Measurements from ENCODE around the gene CERS5.
"Not testable (repeated sequence)": the region's sequence is repeated elsewhere in the genome, so short reads cannot be mapped to it uniquely, and the experiment has no call there.

Gene CERS5

DNA sequence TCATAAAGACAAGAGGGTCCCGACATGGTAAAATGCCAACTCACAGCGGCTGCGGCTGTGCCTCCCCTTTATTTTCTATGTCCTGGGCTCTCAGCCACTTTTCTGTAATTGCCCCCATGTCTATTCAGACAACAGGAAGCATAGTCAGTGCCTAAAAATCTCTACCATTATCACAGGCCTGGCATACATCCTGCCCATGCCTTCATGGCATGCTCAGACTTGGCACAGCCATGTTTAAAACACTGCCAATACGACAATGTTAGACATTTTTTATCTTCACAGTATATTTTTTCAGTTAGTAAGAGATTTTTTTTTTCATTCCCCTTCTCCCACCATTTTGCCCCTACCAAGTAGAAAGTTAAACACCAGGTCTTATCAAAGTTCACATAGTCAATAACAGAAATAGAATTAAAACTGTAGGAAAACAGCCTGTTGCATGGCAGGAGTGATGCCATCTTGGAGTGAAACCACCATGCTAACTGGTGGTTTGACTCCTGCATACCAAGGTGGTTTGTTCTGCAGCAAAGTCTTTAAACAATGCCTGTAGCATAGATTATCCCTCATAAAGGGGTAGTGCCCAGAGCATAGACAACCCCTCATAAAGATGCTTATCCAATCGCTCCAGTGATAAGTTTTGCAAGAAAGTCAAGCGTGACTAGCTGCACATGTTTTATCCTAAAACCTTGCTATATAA is 18.9 kb upstream of the CERS5 start:
- DNase-seq = no peak

GRCh38 chr12:50185301-50185895 is 18.2 kb upstream of the CERS5 start:
- DNase-seq = no peak

DNA sequence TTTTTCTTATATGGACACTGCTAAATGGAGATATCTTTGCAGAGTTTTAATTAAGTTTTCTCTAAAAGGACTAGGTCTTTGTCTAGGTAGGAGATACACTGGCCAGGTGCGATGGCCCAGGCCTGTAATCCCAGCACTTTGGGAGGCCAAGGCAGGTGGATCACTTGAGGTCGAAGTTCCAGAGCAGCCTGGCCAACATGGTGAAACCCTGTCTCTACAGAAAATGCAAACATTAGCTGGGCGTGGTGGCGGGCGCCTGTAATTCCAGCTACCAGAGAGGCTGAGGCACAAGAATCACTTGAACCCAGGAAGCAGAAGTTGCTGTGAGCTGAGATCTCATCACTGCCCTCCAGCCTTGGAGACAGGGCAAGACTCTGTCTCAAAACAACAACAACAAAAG is 17.1 kb upstream of the CERS5 start:
- DNase-seq = no peak

- DNase-seq = no peak
Observed at GRCh38 chr12:50182461-50182860, 15.3 kb upstream of the CERS5 start.

GRCh38 chr12:50181691-50182090 is 14.5 kb upstream of the CERS5 start:
- no peak for DNase-seq

- DNase-seq = no peak
Observed at GRCh38 chr12:50175716-50176026, 8.5 kb upstream of the CERS5 start.

DNA sequence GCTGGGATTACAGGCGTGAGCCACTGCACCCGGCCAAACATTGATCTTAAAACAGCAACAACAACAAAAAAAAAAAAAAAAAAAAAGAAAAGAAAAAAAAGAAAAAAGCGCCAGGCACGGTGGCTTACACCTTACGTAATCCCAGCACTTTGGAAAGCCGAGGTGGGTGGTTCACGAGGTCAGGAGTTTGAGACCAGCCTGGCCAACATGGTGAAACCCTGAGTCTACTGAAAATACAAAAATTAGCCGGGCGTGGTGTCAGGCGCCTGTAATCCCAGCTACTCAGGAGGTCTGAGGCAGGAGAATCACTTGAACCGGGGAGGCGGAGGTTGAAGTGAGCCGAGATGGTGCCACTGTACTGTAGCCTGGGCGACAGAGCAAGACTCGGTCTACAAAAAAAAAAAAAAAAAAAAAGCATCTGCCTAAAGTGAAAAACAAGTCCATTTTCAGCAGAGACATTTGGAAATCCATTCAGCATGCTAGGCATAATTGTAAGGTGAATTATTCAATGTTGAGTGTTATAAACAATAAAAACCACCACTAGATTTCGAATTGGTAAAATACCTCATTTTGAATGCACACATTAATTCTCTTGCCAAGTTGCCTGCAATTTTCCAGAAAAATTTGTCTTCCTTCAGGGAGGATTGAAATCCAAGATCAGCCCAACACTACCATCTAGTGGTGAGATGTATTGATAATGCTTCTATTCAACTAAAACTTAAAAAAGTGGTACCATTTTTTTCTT is 8.0 kb upstream of the CERS5 start:
- DNase-seq = no peak

DNA sequence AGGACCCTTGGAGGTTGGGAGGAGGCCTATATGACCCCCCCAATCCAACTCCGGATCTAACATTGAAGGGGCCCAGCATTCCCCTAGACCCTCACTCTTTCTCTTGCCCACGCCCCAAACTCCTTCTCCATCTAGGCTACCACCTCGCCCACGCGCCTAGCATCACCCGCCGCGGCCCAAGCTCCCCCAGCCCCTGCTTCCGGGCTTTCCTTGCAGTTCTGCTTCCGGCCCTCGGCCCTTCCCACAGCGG is 445 bp downstream of the CERS5 start:
- DNase-seq = no peak

DNA sequence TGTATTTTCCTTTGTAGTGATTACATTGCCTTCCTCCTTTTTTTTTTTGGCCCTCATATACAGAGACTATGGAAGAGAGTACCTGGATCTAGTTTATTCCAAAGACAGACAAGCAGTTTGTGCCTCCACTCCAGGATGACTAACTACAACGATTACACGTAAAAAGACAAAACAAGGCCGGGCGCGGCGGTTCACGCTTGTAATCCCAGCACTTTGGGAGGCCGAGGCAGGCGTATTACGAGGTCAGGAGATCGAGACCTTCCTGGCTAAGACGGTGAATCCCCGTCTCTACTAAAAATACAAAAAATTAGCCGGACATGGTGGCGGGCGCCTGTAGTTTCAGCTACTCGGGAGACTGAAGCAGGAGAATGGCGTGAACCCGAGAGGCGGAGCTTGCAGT is 2.2 kb downstream of the CERS5 start:
- DNase-seq = no peak

GRCh38 chr12:50162230-50162629 is 4.9 kb downstream of the CERS5 start:
- no peak for DNase-seq

DNA sequence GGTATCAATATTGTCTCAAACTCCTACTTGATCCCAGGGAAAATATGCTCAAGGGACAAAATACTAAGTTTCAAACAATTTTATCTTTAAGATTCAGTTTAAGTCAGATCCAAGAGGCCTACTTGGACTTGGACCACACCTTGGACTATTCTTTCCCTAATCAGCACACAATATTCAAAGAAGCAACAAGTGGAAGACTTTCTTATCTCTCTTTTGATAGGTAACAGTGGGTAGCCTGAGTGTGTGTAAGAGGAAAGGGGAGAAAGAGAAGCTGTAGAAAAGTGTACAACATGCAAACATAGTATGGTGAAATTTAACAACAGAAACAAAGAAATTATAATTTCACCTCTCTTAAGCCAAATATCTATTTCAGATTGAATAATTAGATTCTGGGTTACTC is 6.5 kb downstream of the CERS5 start:
- DNase-seq = no peak

DNA sequence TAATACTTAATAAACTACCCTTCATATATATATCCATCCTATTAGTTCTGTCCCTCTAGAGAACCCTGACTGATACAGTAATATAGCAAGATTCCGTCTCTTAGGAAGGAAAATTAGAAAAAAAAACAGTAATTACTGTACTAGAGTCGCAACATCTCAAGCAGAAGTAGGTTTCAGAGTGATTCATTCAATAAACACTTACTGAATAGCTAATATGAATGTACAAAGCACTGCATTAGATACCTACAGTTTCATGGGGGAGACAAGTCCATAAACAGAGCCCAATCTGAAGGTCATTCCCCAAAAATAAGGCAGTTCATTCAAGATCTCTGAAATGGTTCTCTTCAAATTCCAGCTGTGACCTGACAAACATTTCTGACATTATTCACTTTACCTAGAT is 9.9 kb downstream of the CERS5 start:
- no peak for DNase-seq

- no peak for DNase-seq
Observed at GRCh38 chr12:50156641-50157040, 10.5 kb downstream of the CERS5 start.

DNA sequence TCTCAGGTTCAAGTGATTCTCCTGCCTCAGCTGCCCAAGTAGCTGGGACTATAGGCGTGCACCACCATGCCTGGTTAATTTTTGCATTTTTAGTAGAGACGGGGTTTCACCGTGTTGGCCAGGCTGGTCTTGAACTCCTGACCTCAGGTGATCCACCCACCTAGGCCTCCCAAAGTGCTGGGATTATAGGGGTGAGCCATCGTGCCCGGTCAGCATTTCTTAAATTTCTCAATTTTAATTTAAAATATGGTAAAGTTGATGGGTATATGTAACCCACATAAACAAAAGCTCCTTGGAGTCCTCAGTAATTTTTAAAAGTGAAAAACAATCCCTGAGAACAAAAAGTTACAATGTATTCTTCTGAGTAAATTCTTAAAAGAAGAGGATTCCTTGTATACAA is 12.2 kb downstream of the CERS5 start:
- not testable (repeated sequence) for DNase-seq

- no peak for DNase-seq
Observed at GRCh38 chr12:50151047-50151687, 16.0 kb downstream of the CERS5 start.

DNA sequence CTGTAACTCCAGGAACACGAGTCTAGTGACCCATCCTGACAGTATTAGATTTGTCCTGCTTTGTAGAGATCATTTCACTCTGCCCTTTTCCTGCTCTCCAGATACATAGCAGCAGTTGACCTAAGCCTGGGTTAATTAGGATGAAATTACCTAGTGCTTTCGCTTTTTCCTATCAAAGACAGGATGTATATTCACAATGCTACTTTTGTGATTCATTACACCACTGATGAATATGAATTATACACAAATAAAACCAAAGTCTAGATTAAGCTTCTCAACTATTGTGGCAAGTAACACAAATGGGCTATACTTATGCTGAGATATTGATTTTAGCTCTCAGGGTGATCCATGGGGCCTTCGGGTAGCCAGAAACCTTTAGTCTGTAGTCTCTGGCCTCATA is 17.9 kb downstream of the CERS5 start:
- DNase-seq = no peak

GRCh38 chr12:50148011-50148410 is 19.2 kb downstream of the CERS5 start:
- not testable (repeated sequence) for DNase-seq

DNA sequence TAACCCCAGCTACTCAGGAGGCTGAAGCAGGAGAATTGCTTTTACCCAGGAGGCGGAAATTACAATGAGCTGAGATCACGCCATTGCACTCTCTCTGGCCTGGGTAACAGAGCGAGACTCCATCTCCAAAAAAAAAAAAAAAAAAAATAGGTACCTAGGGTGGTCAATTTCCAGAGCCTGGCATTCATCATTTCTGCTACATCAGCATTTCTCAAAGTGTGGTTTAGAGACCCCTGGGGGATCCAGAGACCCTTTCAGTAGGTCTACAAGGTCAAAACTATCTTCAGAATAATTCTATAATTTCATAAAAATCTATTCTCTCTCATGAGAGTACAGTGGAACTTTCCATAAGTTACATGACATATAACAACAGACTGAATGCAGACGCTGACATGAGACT is 19.9 kb downstream of the CERS5 start:
- no peak for DNase-seq

DNA sequence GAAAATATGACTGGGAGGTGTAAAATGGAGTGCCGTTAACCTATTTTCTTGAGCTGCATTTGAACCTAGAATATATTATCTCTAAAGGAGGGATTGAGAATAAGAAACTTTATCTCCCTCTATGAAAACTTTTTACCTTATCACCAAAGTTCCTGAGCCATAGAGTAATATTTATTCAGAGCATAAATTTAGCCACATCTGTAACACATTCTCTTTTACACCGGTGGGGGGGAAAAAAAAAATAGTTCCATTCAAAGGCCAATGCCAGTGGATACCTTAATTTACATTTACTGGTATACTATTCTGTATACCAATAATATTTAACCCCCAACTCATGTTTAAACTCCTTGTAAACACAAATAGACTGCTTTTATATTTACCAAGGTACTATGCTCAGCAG is 21.7 kb downstream of the CERS5 start:
- no peak for DNase-seq

DNA sequence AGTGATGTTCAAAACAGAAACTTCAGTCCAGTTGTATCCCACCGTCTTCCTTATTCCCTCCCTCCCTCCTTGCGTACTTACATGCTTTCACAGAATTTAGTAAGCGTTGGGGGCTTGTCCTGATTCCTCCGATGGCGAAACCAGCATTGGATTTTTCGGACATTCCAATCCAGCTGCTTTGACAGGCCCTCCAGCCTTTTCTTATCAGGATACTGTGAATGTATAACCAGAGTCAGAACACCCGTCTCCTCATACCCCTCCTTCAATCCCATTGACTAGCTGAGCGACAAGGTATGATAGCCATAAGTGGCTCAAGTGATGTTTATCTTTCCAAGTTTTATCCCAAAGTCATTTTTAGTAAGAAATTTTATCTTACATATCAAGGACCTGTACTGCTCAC is 24.2 kb downstream of the CERS5 start:
- DNase-seq = no peak

- DNase-seq = no peak
Observed at GRCh38 chr12:50132505-50133135, 34.5 kb downstream of the CERS5 start.

DNA sequence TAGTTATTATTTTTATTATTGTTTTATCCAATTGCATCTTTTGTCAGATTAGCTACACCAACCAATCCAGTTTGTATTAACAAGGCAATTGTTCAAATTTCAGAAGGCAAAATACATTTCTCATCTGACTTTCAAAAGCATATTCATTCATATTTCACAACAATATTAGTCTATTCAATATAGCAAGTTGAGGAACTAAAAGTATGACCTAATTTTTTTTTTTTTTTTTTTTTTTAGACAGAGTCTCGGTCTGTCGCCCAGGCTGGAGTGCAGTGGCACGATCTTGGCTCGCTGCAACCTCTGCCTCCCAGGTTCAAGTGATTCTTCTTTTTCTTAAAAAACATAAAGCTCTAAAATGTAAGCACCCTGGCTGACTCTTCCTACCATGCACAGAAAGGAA is 37.9 kb downstream of the CERS5 start:
- DNase-seq = no peak

DNA sequence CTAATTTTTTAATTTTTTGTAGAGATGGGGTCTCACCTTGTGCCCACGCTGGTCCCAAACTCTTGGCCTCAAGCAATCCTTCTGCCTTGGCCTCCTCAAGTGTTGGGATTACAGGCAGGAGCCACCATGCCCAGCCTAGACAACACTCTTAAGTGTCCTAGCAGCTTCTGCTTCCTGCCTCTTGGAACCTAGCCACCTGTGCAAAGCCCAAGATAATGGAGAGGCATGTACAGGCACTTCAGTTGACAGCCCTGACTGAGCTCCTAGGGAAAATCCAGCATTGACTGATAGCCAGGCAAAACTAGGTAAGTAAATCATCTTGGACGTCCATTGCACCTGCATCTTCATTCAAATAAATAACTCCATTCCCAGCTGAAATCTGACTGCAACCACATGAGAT is 39.6 kb downstream of the CERS5 start:
- DNase-seq = peak; percentile 33

GRCh38 chr12:50123203-50123602 is 44.0 kb downstream of the CERS5 start:
- DNase-seq = no peak

All from NCI-H510A (cell line).